HG03558 (cell line): ENCODE results near the gene HSD17B12.
"Not testable (repeated sequence)": the region's sequence is repeated elsewhere in the genome, so short reads cannot be mapped to it uniquely, and the experiment has no call there.

Source experiments
- ATAC-seq: cut with Tn5 transposase; IDR thresholded peaks from one replicate; pipeline ENCODE4 v1.9.1; 2021; ENCODE audit warnings: moderate number of reproducible peaks; ENCODE audit not compliant: unreplicated experiment; ENCODE audit errors: extremely low read depth

The HSD17B12 gene

GRCh38 chr11:43737201-43737590, 56.7 kb downstream of the HSD17B12 start:
- ATAC-seq, result no peak

DNA sequence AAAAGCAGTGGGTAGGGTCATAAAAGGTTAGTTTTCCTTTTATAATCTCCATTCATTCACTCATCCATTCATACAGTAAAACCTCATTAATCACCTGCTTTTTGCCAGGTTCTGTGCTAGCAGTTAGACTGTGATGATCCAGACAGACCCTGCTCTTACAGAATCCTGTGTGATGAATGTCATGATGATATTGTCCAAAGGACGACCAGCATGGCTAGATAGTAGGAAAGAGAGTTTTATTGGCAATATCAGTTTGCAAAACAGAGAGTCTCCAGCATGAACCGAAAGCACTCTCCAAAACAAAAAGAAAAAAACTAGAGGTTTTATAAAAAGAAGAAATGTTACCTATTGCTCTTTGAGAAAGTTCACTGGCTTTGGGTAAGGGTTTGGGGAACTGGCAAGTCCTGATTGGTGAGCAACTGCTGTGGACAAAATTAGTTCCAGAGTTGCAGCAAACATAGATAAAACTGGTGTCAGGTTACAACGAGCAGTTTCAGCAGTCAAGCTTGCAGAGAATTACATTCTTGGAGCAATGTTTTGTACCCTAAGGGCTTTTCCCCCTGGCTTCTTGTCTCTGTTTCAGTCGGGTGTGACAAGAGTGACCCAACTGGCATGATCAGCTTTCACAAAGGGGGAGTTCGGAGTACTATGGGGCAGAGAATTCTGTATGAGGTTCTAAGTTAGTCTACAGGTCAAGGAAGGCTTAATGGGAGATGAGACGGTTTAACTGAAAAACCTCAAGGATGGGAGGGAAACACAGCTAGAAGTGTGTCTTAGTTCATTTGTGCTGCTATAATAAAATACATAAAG, 58.3 kb downstream of the HSD17B12 start:
- no peak for ATAC-seq

- ATAC-seq, result no peak
These were observed 66.1 kb downstream of the HSD17B12 start for GRCh38 chr11:43746670-43747069.

DNA sequence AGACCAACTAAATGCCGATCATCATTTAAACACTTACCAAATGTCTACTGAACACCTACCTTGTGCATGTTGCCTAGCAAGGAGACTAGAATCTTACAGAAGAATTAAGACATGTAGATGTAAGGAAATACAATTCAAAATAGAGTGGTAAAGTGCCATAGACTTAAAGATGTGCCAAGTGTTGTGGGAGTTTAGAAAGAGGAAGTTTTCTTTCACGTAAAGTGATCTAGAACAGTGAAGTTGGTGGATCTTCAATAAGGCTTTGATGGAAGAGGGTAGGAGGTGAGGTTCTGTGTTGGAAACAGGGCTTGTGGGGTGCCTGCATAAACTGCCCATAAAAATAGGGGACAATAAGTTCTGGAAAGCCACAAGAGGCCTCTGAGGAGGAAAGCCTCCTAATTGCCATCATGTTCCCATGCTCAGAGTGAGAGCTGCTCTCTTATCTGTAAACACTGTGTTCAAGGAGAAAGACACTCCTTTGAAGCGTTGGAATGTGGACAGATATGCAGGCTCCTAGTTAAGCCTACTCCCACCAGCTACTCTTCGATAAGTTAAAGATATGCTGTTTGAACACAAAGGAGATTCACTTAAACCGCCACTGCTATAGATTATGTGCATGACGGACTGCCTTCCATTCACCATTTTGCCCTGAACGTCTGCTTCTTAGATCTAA, 66.7 kb downstream of the HSD17B12 start:
- no peak for ATAC-seq

GRCh38 chr11:43748095-43748494, 67.6 kb downstream of the HSD17B12 start:
- no peak for ATAC-seq

GRCh38 chr11:43751726-43752125, 71.2 kb downstream of the HSD17B12 start:
- ATAC-seq, result no peak

DNA sequence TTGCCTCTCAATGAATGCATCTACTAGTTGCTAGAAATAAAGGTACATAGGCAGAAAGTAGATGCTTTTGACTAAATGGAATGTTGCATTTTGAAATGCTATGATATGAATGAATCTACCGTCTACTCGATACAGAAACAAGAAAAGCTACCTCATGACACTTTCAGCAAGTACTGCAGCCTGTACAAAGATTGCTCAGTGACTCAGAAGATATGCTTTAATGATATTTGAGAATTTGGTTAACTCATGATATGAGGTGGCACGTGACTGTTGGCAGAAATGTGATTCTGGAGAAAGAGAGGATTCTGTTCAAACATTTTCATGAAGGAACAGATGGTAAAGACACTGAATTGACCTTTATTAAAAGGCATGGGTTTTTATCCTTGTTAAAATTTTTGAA, 76.0 kb downstream of the HSD17B12 start:
- ATAC-seq, result no peak

DNA sequence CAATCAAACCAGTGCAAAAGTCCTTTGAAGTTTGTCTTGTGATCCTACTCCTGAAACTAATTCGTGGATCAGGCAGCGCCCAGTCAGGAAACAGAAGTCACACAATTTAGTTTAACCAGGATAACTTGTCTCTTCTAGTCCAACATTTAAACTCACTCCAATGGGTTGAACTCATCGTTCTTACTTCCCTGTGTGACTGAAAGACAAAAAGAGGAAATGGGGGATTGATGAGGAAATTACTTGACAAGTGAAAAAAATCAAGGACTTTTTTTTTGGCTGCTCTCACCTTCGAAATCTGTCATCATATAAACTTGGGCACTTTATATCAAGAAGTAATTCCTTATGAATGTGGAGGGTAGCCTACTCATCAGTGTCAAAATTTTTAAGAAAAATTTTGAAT, 78.4 kb downstream of the HSD17B12 start:
- ATAC-seq, result no peak

DNA sequence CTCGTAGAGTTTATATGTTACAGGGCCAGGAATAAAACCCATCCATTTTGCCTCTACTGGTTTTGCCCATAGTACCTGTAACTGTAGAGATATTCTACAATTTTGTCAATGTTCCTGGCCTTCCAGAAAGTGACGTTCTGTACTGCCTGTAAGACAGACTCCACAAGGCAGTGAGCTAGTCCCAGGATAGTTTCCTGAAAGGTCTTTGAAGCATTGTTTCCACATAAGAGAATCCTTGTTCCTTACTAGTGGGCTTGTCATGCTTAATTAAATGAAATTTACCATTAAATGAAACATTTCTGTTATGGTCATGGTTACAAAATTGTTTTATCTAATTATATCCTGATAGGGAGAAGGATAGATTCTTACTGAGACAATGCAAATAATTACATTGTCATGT, 80.4 kb downstream of the HSD17B12 start:
- no peak for ATAC-seq

DNA sequence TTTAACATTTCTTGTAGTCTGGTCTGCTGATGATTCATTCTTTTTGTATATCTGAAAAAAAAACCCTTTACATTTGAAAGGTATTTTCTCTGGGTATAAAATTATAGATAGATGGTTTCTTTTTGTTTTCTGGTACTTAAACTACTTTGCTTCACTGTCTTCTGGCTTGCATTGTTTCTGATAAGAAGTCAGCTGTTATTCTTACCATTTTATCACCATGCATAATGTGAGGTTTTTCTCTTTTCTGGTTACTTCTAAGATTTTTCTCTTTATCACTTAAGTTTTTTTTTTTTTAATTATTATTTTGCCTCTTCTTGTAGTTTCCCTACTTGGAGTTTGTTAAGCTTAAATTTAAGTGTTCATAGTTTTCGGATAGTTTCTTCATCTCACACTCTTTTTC, 84.7 kb downstream of the HSD17B12 start:
- ATAC-seq, result no peak

DNA sequence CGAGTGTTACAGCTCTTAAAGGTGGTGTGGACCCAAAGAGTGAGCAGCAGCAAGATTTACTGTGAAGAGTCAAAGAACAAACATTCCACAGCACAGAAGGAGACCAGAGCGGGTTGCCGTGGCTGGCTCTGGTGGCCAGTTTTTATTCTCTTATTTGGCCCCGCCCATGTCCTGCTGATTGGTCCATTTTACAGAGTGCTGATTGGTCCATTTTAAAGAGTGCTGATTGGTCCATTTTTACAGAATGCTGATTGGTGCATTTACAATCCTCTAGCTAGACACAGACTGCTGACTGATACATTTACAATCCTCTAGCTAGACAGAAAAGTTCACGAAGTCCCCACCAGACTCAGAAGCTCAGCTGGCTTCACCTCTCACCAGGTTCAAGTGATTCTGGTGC, 88.1 kb downstream of the HSD17B12 start:
- not testable (repeated sequence) for ATAC-seq

DNA sequence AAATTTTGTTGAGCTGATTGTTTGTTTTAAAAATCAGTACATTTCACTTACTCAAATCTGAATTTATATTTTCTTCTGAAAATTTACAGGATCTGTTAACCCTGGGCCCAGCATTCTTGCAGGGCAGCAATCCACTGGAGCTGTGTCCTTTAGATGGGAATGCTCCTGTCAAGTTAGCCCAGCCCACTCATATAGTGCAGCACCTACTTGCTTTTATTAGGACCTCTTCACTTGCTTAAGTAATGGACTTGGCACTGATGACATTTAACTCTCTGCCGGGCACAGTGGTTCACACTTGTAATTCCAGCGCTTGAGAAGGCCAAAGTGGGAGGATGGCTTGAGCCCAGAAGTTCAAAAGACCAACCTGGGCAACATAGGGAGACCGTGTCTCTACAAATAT, 89.6 kb downstream of the HSD17B12 start:
- no peak for ATAC-seq

DNA sequence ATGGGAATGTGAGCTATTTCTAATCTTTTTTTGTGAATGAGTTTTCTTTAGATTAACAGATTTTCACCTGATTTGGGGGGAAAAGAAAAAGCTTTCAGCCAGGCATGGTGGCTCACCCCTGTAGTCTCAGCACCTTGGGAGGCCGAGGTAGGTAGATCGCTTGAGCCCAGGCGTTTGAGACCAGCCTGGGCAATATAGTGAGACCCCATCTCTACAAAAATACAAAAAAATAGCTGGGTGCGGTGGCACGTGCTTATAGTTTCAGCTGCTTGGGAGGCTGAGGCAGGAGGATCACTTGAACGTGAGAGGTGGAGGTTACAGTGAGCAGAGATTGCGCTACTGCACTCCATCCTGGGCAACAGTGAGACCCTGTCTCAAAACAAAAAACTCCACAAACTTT, 92.2 kb downstream of the HSD17B12 start:
- no peak for ATAC-seq

GRCh38 chr11:43774786-43775185, 94.2 kb downstream of the HSD17B12 start:
- no peak for ATAC-seq

DNA sequence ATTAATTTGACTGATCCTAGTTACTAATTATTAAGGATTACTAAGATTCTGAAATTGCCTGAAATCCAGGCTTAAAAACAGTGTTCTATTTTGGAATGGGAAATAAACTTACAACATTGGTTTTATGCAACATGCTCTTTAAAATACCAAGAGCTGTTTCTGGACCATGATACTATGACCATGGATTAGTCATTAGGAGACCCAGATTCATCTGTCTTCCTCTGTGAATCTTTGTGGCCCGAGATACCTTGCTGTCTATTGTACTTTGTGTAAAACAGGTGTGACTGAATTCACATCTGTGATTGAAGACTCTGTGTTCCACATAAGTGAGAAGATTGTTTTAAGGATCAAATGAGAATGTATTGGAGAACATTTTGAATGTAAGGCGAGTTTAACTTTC, 98.8 kb downstream of the HSD17B12 start:
- no peak for ATAC-seq

DNA sequence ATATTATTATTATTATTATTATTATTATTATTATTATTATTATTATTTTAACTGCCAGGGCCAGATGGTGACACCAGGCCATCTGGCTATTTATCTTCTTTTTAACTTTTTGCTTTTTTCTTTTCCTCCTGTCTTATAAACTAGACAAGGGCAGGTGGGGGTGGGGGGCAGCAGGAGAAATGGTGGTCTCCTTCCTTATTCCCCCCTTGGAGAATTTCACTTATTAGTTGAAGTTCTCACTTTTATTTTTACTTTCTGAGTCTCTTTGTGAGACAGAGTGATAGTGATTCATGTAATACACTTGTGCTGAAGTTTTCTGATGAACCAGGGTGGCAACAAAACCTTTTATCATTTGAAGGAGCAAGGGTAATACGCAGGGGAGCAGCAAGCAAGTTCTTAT, 103.8 kb downstream of the HSD17B12 start:
- no peak for ATAC-seq

GRCh38 chr11:43784866-43785265, 104.3 kb downstream of the HSD17B12 start:
- ATAC-seq, result no peak

DNA sequence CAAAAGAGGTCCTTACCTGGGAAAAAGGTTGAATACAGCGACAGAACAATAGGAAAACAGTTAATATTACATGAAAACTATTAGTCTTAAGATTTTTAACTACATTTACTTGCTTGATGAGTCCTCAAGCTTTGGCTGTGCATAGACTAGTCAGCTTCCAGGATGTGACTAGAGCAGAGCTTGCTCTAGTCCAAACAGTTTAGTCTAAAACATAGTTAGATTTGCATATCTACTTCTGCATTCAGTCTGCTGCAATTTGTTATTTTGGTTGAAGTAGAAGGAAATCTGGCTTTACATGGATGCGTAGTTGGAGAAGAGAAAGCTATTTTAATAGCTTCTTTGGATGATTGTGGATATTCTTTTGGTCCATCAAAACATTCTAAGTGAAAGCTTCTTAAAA, 104.8 kb downstream of the HSD17B12 start:
- no peak for ATAC-seq

GRCh38 chr11:43786016-43786415, 105.5 kb downstream of the HSD17B12 start:
- no peak for ATAC-seq

DNA sequence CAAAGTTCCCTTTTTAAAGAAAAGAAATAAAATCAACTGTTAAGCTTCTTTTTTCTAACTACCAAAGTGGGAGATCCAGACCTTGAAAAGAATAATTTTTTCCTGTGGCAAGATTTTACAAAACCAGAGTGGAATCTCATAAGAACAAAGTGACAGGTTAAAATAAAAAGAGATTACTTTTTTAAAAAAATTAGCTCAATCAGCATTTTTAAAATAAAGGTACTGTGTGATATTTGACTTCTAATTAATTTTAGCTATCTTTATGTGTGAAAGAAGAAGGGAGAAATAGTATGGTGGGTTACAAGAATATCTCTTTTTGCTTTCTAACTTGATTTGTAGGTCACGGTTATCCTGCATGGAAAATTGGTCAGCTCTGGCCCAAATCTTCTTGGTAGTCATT, 107.3 kb downstream of the HSD17B12 start:
- no peak for ATAC-seq

DNA sequence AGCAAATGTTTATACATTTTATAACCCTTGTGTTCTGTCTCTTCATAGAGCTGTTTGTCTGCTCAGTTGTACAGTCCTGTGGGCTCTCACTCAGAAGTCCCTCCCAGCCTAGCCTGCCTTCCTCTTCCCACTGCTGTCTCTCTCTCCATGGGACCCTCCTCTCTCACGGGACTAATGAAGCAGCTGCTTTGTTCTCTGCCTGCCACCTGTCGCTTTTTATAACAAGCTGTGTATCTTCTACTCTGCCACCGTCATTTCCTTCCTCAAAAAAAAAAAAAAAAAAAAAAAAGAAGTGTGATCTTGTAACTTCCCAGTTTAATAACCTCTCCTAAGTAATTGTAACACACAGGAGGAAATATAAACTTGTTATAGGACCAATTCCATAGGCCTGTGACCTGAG, 107.9 kb downstream of the HSD17B12 start:
- ATAC-seq, result no peak
